ENCODE results near the gene TBC1D22A.

The TBC1D22A gene

DNA sequence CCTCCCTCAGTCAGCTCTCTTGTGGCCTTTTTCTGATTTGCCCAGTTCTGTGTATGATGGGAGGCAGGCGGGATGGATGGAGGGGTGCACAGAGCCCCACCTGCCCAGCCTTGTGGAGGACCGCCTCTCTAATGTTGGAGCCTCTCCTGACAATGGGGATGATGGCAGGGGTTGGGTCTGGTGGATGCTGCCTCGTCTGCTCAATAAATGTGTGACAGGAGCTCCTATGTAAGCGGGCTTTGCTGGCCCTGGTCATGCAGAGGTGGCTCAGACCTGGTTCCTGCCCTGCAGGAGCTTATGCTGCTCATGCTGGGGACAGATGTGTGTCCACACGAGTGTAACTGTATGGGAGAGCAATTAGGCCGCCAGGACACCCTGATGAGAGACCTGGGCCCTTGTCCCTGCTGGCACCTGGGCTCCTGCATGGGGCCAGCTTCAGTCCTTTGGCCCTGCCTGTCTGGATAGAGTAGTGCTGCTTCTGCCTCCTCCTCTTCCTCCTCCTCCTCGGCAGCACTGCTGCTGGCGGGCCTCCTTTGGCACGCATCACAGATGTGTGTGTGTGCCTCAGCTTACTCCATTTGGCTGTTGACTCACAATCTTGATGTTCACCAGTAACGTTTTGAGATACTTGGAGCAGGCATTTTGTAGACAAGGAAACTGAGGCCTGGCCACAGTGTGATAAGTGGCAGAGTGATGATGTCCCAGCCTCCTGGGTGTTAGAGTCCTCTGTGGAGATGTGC lies 131.0 kb downstream of the TBC1D22A start:
- no peak for DNase-seq

DNA sequence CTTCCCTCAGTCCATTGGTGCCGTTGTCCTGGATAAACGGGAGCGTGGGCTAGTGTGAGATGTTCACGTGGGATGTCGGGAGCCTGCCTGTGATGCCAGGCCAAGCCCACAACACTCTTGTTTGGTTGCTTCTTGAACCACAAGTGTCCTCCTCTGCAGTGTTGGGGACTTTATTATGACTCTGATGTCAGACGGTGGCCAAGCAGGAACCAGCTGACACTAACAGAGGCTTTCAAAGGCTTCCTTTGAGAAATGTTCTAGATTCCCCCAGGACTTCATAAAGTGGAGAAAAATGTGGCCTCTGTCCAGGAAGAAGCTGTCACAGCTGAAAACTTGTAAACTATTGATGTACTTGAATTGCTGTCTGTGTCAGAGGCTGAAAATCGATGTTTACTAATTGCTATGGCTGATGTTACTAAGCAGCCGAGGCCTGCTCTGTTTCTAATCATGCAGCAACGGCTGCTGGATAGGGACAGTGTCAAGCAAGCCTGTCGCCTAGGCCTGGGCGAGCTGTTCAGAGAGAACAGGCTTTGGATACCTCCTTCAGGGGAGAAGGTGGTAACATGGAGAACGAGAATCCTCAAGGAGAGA lies 131.7 kb downstream of the TBC1D22A start:
- no peak for DNase-seq

DNA sequence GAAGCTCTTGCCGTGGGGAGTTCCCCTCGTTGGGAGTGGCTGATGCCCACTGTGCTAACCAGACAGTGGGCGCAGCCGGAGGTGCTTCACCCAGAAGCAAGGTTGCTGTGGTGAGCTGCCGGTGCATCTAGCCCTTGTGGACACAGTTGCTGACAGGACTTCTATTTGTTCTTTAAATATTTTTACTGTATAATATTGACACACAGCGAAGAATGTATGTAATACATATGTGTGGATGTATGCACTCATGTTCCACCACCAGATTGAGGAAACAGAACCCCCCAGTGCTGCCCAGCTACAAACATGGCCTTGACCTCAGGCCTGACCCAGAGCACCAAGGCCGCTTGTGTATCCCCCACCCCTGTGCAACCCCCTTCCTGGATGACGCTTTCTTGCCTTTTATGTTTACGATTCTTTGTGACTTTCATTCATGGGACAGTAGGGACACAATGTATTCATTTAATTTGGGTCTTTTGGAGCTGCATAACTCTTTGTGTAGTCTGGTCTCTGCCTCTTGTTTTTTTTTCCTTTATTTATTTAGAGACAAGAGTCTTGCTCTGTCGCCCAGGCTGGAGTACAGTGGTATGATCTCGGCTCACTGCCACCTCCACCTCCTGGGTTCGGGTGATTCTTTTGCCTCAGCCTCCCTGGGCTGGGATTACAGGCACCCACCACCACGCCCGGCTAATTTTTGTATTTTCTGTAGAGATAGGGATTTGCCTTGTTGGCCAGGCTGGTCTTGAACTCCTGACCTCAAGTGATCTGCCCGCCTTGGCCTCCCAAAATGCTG lies 132.6 kb downstream of the TBC1D22A start:
- DNase-seq = no peak

DNA sequence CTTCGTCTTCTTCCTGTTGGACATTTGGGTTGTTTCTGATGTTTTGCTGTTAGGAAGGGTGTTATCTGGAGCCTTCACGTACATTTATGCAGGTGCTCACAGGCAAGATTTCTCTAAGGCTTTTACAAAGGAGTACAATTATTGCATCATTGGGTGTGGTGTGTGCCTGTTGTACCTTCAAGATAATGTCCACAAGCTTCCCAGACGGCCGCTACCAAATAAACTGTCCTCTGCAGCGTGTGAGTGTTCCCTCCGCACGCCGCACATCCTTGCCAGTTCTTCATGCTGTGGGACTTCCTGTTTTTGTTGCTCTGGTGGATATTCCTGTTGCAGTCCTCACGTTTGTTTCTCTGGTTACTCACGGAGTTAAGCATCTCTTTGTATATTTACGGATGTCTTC lies 133.3 kb downstream of the TBC1D22A start:
- DNase-seq = no peak

DNA sequence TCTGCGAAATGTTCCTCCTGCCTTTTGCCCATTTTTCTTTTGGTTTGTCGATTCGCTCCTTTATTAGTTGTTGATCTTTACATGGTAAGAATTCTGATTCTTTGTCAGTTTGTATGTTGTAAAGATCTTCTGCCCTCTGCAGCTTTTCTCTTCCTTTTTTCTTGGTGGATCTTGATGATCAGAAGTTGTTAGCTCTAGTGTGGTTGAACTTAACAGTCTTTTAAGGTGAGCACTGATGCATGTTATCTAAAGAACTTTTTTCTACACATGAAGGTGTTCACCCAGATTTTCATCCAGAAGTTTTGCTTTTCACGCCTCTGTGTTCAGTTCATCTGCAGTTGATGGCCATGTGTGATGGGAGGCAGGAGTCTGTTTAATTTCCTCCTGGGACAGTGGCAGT lies 133.7 kb downstream of the TBC1D22A start:
- no peak for DNase-seq

DNA sequence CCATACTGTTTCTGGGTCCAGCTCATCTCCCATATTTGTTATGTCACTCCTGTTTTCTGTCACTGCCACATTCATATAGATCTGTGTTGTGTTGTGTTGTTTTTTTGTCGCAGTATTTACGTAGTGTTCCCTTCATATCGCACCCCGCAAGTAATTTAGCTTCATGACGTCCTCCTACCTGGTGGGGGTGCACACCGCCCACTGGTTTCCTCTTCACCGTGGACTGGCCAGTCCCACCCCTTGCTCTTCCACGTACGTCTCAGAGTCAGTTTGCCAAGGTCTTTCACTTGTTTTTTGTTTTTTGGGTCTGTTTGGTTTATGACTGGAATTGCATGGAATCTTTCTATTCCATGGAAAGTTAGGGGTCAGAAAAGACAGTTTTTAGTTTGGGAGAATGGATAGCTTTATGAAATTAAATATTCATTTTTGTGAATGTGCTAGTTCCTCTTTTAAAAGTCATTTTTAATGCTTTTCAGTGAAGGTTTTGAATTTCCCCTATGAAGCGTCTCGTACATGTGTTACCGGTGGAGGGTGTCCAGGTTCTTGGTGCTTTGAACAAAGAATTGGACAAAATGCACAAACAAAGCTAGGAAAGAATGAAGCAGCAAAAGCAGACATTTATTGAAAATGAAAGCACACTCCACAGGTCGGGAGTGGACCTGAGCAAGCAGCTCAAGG lies 134.3 kb downstream of the TBC1D22A start:
- no peak for DNase-seq

DNA sequence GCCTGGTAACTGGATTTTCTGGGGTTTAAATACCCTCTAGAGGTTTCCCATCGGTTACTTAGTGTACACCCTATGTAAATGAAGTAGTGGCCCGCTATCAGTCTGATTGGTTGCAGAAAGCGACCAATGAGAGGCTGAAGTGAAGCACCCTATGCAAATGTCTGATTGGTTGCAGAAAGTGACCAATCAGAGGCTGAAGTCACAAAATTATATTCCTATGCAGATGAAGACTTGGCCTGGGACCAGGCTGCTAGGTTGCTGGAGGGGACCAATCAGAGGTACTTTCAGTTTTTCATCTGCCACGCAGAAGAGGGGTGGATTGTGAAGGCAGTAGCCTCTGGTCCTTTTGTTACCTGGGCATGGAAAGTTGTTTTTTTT lies 134.8 kb downstream of the TBC1D22A start:
- DNase-seq = no peak

DNA sequence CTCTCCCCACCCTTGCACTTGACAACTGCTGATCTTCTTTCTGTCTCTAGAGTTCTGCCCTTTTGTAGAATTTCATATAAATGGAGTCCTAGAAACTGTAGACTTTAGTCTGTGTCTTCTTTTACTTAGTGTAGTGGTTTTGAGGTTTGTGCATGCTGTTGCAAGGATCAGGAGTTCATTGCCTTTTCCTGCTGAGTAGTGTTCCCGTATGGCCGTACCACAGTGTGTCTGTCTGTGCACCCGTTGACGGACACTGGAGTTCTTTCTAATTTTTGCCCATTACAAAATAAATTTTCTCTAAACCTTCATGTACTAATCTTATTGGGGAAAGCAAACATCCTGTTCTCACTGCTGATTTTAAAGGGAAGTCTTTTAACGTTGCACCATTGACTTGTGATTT lies 138.1 kb downstream of the TBC1D22A start:
- DNase-seq = no peak

DNA sequence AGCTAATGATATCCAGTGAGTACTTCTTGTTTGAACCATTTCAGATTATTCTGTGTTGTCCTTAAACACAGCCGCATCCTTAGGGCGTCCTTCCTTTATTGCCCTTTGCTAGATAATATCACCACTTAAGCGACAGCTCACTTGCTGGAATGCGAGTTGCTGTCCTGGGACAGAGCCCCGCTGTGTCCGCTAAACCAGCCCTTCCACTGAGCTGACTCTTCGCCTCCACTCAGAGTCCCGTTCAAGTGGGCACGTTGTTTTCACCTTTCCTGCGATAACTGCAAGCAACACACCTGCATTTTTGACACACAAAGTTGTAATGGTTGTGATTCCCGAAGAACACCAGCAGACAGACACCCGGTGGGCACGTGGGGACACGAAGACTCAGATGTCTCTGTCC lies 140.0 kb downstream of the TBC1D22A start:
- DNase-seq = no peak

DNA sequence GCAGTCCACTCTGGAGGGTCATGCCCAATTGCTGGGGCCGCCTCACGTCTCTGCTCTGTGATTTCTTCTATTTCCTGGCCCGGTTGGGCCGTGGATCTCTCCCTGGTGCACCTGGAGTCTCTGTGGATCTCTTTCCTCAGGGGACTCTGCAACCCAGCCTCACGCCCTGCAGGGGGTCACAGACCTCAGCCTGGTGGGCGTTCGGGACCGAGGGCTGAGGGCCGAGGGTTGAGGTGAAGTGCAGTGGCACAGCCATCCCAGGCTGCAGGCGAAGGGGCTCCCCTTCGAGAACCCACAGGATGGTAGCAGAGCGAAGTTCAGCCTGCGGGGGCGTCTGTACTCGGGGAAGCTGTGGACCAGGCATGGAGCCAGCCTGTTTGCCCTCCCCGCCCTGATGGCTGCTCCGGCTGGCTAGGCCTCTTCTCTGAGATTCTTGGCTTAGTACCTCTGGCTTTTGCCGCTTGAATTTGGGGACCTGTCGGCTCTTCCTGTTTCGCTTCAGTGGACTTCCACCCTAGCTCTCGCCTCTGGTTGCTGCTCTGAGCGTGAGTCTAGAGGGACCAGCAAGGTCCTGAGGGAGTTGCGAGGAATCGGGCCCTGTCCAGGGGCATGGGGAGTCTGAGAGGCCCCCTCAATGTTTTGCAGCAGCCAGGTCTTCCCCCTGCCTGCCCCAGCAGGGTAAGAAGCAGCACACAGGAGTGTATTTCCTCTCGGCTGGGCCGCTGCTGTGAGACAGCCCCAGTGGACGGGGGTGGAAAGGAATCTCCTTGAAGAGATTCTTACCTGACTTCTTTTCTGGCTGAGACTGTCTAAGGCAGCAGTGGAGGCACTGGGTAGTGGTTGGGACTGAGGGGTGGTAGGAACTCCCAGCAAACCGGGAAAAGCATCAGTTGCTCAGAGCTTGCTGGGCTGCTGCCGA lies 140.8 kb downstream of the TBC1D22A start:
- DNase-seq = no peak

DNA sequence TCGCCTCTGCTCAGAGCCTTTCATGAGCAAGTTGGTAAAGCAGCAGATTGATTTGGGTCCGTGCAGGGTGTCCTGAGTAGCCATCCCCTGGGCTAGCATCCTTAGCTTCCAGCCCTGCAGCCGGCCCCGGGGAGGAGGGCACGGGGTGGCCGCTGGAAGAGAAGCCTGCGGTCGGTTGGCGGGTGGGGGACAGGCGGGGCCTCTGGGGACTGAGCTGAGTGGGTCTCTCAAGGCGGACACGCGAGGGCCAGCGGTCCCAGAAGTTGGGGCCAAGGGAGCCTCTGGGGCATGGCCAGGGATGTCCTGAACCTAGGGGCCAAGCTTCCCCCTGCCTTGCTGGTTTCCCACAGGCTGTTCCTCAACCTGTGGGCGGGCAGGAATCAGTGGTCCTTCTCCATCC lies 143.0 kb downstream of the TBC1D22A start:
- DNase-seq = no peak

DNA sequence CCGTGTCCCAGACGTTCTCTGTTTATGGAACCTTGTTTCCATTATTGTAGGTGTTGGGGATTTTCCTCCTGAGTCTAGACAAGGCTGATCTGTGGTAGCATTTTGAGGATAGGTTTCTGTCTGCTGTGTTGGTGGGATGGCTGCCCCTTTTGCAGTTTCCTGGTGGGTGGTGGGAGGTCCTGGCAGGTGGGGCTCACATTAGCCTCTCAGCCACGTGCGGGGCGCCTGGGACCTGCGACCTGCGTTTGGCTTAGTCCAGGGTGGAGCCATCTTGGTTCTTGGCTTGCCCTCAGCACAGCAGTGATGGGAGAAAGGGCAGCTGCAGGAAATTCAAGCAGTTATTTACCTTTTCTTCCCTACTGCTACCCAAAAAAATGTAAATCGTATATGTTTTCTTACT lies 143.4 kb downstream of the TBC1D22A start:
- no peak for DNase-seq

DNA sequence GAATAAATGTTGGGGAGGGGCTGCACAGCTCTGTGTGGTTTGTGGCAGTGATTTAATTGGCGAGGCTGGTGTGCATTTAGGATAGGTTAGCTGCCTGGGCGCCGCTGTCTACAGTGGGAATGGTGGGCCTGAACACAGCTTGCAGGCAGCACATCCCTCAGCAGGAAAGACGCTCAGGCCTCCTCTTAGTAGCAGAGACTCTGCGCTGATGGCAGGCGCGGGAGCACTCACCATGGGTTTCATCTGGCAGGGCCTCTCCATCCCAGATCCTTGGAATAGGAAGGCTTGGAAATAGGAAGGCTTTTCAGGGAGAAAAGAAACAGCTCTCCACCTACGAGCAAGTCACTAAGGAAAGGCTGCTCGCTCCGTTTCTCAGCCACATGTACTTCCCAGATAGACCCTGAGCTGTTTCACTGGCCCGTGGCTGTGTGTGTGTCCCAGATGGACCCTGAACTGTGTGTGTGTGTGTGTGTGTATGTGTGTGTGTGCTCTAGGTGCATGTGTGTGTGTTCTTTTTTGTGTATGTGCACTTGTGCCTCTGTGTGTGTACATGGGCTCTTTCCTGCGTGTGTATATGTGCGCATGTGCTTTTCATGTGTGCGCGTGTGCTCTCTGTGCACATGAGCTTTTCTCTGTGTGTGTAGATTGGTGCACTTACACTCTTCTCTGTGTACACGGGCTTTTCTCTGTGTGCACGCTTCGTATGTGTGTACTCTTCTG lies 144.0 kb downstream of the TBC1D22A start:
- no peak for DNase-seq

DNA sequence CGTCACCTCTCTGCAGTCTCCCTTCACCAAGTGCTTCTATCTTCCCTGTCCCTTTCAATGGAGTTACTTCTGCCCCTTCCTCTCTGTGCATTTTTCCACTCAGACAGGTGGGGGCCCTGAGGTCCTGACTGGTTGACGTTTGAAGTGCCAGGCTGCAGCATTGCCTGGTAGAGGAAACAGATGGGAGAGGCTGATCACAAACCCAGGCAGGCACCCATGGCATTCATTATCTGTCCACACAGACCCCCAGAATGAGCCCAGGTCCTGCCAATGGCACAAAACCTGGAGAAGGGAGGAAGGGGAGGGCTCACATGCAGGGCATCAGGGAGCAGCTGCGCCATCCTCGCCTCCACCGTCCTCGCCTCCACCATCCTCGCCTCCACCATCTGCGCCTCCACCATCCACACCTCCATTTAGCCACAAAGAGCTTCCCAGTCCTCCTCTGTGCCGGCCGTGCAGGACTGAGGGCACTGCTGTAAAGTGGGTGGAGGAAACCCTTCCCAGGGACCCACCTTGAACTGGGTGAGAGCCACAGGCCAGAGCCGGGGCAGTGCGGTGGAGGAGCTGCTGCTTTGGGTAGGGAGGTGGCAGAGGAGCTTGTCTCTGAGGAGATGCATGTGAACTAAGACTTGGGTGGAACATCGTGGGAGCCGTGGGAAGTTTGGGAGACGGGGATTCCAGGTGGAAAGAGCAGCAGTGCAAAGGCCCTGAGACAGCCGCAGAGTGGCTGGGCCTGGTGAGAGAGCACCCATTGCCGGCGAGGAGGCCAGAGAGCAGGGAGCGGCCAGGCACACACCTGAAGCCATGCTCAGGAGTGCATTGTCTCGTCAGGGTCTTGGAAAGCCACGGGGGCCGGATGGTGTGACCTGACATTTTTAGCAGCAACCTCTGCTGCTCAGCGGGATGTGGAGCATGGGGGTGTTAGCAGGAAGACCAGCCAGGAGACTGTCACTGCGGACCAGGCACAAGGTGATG lies 145.1 kb downstream of the TBC1D22A start:
- DNase-seq = no peak

DNA sequence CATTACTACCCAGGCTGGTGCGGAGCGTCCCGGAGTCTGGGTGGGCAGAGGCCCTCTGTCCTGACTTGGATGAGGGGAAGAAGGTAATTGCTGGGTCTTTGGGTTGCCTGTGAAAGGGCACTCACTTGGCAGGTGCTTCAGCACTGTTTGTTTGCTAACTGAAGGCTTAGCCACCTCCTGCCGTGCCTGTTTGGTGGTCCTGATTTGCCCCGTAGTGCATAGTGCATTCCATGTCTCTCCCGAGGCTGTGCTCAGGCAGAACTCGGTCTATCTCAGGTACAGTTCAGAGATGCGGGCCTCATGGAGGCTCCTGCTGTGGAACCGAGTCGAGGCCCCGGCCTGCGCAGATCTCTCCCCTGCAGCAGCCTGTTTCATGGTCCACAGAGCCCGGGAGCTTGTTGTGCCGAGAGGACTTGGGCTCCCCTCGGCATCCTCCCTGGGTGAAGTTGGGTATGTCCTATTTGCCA lies 146.2 kb downstream of the TBC1D22A start:
- DNase-seq = no peak

DNA sequence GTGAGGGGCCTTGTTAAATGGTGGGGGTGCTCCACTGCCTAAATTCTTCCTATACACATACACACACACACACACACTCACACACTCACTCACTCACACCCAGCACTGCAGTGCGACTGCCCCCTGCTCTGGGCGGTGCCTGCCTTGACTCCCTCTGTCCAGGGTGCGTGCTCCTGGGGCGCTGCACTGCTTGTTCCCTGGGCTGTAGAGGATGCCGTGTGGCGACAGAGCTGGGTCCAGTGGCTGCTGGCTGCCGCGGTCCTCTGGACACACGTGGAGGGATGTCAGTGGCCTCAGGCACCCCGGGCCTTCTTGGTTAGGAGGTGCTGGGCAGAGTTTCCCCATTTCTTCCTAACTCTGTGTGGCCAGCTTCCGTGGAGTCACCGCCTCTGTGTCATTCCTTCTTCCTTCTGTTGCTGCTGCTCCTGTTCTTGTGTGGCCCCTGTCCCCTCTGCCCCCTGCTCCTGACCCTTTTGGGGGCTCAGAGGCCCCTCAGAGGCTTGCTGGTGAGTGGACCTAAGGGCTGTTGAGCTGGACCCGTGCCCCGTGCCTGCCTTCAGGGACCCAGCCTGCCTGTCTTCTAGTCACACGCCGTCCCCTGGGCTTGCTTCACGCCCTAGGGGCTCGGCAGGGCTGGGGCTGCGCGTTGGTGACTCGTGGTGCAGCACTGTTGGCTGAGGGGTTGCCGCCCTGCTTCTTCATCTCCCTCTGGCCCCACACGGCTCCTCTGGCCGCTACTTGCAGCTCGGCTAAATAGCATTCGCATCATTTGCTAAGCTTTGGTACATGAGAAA lies 147.0 kb downstream of the TBC1D22A start:
- DNase-seq = no peak

DNA sequence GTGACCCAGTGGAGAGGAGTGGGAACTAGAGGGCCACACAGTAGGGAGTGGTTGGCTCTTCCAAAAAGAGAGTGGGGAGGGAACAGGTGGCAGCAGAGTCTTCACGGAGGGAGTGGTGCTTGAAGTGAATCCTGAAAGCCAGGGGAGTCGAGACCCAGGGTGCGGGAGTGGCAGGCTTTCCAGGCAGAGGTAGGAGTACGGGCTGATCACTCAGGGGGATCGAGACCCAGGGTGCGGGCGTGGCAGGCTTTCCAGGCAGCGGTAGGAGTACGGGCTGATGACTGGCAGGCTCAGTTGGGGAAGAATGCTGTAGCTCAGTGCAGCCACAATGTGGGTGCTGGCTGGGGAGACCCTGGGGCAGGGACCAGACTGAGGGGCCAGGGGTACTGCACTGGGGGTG lies 148.2 kb downstream of the TBC1D22A start:
- no peak for DNase-seq

DNA sequence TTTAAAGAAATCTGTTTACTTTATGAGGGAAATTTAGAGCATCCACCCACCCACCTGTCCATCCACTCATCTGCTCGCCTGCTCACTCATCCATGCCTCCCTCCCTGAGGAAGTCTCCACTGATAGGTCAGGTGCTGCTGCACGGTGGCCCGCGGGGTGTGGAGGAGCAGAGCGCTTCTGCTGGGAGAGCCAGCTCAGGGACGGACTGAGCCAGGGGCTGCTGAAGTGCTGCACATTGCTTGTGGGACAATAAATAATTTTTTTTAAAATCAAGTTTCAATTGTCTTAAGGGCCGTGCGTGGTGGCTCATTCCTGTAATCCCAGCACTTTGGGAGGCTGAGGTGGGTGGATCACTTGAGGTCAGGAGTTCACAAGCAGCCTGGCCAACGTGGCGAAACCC lies 148.9 kb downstream of the TBC1D22A start:
- DNase-seq = no peak

DNA sequence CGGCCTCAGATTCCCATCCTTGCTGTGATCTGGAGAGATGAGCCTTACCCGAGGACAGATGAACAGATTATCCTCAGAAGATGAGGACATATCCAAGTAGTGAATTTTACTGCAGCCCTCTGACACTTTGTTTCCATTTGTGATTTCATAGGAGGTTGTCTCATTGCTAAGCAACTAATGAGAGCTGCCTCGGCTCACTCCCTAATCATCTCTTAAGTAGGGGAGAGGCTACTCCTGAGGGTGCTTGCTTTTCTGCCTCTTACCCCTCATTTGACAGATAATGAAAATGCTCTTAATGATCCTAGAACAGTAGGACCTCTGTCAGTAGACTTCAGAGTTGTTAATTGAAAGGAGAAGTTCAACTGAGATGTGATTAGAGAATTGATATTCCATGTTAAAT lies 150.9 kb downstream of the TBC1D22A start:
- no peak for DNase-seq

DNA sequence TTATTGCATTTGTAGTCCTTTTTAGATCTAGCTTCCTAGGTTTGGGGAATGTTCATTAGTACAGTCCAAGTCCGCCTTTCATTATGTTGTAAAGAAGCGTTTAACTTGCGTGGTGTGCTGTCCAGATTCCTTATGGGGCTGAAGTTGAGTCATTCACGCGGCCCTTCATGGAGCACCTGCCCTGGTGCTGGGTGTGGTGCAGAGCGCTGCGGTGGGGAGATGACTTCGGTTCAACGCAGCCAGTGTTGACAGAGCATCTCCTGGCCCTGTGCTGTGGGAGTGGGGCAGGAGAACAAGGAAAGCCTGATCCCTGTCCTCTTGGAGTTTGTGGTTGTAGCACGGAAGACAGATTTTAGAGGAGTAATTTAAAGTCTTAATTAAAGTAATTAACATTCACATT lies 152.0 kb downstream of the TBC1D22A start:
- DNase-seq = no peak

Measured in NCI-H2029 treated with DMSO at 0.1 percent for 48 hours (cell line).